Muscle layer of duodenum (tissue), 2 donors: ENCODE measurements around the gene OTUB1.

ENCODE experiments used
- H3K27ac ChIP-seq: one replicate; pipeline ENCODE4 v1.7.0; 2013; ENCODE audit warnings: mild to moderate bottlenecking, low read length
- H3K27me3 ChIP-seq: one replicate; pipeline ENCODE4 v1.7.0; 2013; ENCODE audit warnings: low read depth, mild to moderate bottlenecking, control low read depth, low read length
- H3K36me3 ChIP-seq, 2 donors: one replicate each; pipeline ENCODE4 v1.7.0; 2013; ENCODE audit warnings: low read length in 2 of 2, control low read depth in 1 of 2, mild to moderate bottlenecking in 1 of 2; ENCODE audit not compliant: insufficient read depth in 2 of 2, control insufficient read depth in 1 of 2
- H3K4me1 ChIP-seq, 2 donors: one replicate each; pipeline ENCODE4 v1.7.0; 2013; ENCODE audit warnings: low read length in 2 of 2, mild to moderate bottlenecking in 2 of 2, control low read depth in 1 of 2, moderate library complexity in 1 of 2; ENCODE audit not compliant: insufficient read depth in 2 of 2, control insufficient read depth in 1 of 2
- H3K4me3 ChIP-seq, 2 donors: one replicate each; pipeline ENCODE4 v1.7.0; 2013; ENCODE audit warnings: low read length in 2 of 2, low read depth in 1 of 2, mild to moderate bottlenecking in 1 of 2
- H3K9me3 ChIP-seq, 2 donors: one replicate each; pipeline ENCODE4 v1.7.0; 2013; ENCODE audit warnings: low read length in 2 of 2, control low read depth in 1 of 2, mild to moderate bottlenecking in 1 of 2; ENCODE audit not compliant: control insufficient read depth in 1 of 2
- donor health status: healthy.

The OTUB1 gene

DNA sequence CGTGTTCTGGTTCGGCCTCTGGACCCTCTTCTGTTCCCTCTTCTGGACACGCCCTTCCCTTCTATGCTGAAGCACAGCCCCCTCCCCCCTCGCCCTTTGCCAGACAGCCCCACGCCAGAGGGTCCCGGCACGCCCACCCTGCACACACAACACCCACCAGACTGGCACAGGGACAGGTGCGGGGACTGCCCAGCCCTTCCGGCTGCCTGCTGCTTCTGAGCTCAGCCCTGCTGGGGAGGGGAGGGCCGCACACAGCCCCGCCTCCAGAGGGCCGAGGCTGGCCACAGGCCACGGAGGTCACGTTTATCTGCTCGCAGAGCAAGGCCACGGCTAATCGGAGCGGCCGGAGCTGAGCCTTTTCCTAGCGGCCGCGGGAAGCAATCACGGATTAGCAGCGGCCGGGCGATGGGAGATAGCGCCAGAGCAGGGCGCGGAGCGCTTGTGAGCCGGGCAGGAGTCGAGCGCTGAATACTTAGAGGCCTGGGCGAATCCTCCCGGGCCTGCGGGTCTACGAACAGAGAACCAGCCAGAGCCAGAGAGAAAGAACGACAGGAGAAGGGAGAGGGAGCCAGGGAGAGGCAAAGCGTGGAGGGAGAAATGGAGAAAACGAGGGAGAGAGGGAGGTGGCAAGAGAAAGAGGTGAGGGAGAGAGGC, 21.5 kb downstream of the OTUB1 start:
- no peak overlapping the region for H3K27ac ChIP-seq
- H3K4me1 ChIP-seq = peaks cover 0 to 20% of the 10 kb centered on the region in 2 donors
- peak overlapping the region; percentile 57 to 65 for H3K4me3 ChIP-seq
- H3K36me3 ChIP-seq = no peaks in the 10 kb centered on the region
- no peaks in the 10 kb centered on the region for H3K9me3 ChIP-seq
- H3K27me3 ChIP-seq = no peaks in the 10 kb centered on the region

GRCh38 chr11:64008283-64008913, 22.2 kb downstream of the OTUB1 start:
- Histone ChIP-seq H3K4me3 (peak overlapping the region in 1 of 2 donors; percentile 65), H3K27ac (no peak overlapping the region)

GRCh38 chr11:64008914-64009633, 22.8 kb downstream of the OTUB1 start:
- H3K9me3 ChIP-seq = no peaks in the 10 kb centered on the region
- H3K4me3 ChIP-seq = no peak overlapping the region
- peaks cover 0 to 20% of the 10 kb centered on the region in 2 donors for H3K4me1 ChIP-seq
- H3K27me3 ChIP-seq = no peaks in the 10 kb centered on the region
- H3K36me3 ChIP-seq = no peaks in the 10 kb centered on the region
- no peak overlapping the region for H3K27ac ChIP-seq

More at GRCh38 chr11:64008283-64008913, 22.2 kb downstream of the OTUB1 start:
- H3K36me3 ChIP-seq = no peaks in the 10 kb centered on the region
- H3K9me3 ChIP-seq = no peaks in the 10 kb centered on the region
- no peaks in the 10 kb centered on the region for H3K27me3 ChIP-seq
- H3K4me1 ChIP-seq = peaks cover 0 to 20% of the 10 kb centered on the region in 2 donors

- Histone ChIP-seq H3K27ac (no peak overlapping the region), H3K4me3 (no peak overlapping the region)
These were observed 23.5 kb downstream of the OTUB1 start for GRCh38 chr11:64009710-64010109.

GRCh38 chr11:64010783-64011182, 24.5 kb downstream of the OTUB1 start:
- Histone ChIP-seq H3K36me3 (no peaks in the 10 kb centered on the region), H3K9me3 (no peaks in the 10 kb centered on the region), H3K27ac (no peak overlapping the region), H3K4me3 (no peak overlapping the region), H3K4me1 (peaks cover 0 to 20% of the 10 kb centered on the region in 2 donors), H3K27me3 (no peaks in the 10 kb centered on the region)

More at GRCh38 chr11:64009710-64010109, 23.5 kb downstream of the OTUB1 start:
- Histone ChIP-seq H3K36me3 (no peaks in the 10 kb centered on the region), H3K4me1 (peaks cover 0 to 20% of the 10 kb centered on the region in 2 donors), H3K27me3 (no peaks in the 10 kb centered on the region), H3K9me3 (no peaks in the 10 kb centered on the region)

GRCh38 chr11:64011371-64011770, 25.1 kb downstream of the OTUB1 start:
- H3K4me3 ChIP-seq = no peak overlapping the region
- H3K27ac ChIP-seq = no peak overlapping the region
- H3K27me3 ChIP-seq = no peaks in the 10 kb centered on the region
- H3K9me3 ChIP-seq = no peaks in the 10 kb centered on the region
- H3K4me1 ChIP-seq = peaks cover 0 to 20% of the 10 kb centered on the region in 2 donors
- H3K36me3 ChIP-seq = no peaks in the 10 kb centered on the region

DNA sequence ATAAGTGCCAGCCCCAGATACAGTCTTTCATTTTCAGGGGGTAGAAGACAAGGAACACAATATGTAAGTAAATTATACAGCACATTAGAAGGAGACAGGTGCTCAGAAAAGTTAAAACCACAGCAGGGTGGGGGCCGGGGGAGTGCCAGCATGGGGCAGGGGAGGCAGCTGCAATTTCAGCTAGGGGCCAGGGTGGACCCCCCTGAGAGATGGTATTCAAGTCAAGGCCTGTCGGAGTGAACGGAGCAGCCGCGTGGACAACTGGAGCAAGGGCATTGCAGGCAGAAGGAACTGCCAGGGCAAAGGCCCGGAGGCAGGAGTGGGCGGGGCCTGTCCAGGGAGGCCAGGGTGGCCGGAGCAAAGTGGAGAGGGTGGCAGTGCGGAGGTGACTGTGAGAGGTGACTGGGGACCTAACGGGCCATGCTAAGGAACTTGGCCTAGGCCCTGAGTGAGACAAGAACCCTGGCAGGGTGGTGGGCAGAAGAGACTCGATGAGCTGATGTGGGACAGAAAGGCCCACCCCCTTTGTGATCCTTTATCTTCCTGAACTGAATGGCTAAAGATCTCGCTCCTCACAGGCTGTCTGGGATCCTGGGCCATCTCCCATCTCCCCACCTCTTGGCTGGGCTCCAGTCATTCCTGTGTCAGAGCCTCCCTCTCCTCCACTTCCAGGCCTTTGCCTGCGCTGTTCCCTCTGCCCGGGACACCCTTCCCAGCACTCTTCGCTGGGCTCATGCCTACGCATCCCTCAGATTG, 27.1 kb downstream of the OTUB1 start:
- Histone ChIP-seq H3K9me3 (no peaks in the 10 kb centered on the region), H3K27ac (no peak overlapping the region), H3K27me3 (no peaks in the 10 kb centered on the region), H3K4me3 (no peak overlapping the region), H3K36me3 (no peaks in the 10 kb centered on the region), H3K4me1 (peaks cover 0 to under 1% of the 10 kb centered on the region in 2 donors)

GRCh38 chr11:64014356-64014755, 28.1 kb downstream of the OTUB1 start:
- Histone ChIP-seq H3K27me3 (no peaks in the 10 kb centered on the region), H3K4me1 (no peaks in the 10 kb centered on the region), H3K4me3 (no peak overlapping the region), H3K9me3 (no peaks in the 10 kb centered on the region), H3K36me3 (no peaks in the 10 kb centered on the region), H3K27ac (no peak overlapping the region)

- H3K36me3 ChIP-seq = no peaks in the 10 kb centered on the region
- no peak overlapping the region for H3K4me3 ChIP-seq
- H3K27me3 ChIP-seq = no peaks in the 10 kb centered on the region
- H3K9me3 ChIP-seq = no peaks in the 10 kb centered on the region
- no peaks in the 10 kb centered on the region for H3K4me1 ChIP-seq
- no peak overlapping the region for H3K27ac ChIP-seq
These were observed 29.3 kb downstream of the OTUB1 start for GRCh38 chr11:64015510-64015909.

- H3K36me3 ChIP-seq = no peaks in the 10 kb centered on the region
- no peak overlapping the region for H3K4me3 ChIP-seq
- no peaks in the 10 kb centered on the region for H3K9me3 ChIP-seq
- H3K27ac ChIP-seq = no peak overlapping the region
- H3K27me3 ChIP-seq = no peaks in the 10 kb centered on the region
- H3K4me1 ChIP-seq = no peaks in the 10 kb centered on the region
These were observed 30.0 kb downstream of the OTUB1 start for GRCh38 chr11:64015935-64016845.
